Activated CD4-positive, alpha-beta T cell treated with anti-CD3 and anti-CD28 coated beads, Interleukin-2, Interleukin-6, amounts not matched to agents 100 ng/mL and 50 ng/mL, durations not matched to agents 16 hours and 8 hours (primary cell): ENCODE measurements around the gene OLFML3.
A peak's percentile ranks its signal among the peaks of the same experiment; 100 is the strongest.

Experiments
- DNase-seq: peaks from one replicate; pipeline ENCODE4 v3.0.0-alpha.2; 2020

OLFML3 gene

GRCh38 chr1:113950908-113951307 is 28.4 kb upstream of the OLFML3 start:
- DNase-seq, result no peak

GRCh38 chr1:113951719-113952118 is 27.6 kb upstream of the OLFML3 start:
- DNase-seq, result no peak

GRCh38 chr1:113957984-113958383 is 21.3 kb upstream of the OLFML3 start:
- DNase-seq, result no peak

- no peak for DNase-seq
Observed at GRCh38 chr1:113958691-113959090, 20.6 kb upstream of the OLFML3 start.

GRCh38 chr1:113963281-113963906 is 15.9 kb upstream of the OLFML3 start:
- no peak for DNase-seq

GRCh38 chr1:113965703-113966412 is 13.4 kb upstream of the OLFML3 start:
- no peak for DNase-seq

- DNase-seq, result no peak
Observed at GRCh38 chr1:113972954-113973353, 6.3 kb upstream of the OLFML3 start.

GRCh38 chr1:113975211-113975895 is 3.9 kb upstream of the OLFML3 start:
- peak; percentile 53 for DNase-seq

- peak; percentile 9 for DNase-seq
Observed at GRCh38 chr1:113976609-113977278, 2.5 kb upstream of the OLFML3 start.

- no peak for DNase-seq
Observed at GRCh38 chr1:113977906-113978305, 1.4 kb upstream of the OLFML3 start.

- DNase-seq, result no peak
Observed at GRCh38 chr1:113980110-113980509, 836 bp downstream of the OLFML3 start.

GRCh38 chr1:113981962-113982931 is 3.0 kb downstream of the OLFML3 start:
- no peak for DNase-seq

- no peak for DNase-seq
Observed at GRCh38 chr1:113982949-113983348, 3.7 kb downstream of the OLFML3 start.

- no peak for DNase-seq
Observed at GRCh38 chr1:113983391-113983790, 4.1 kb downstream of the OLFML3 start.

- no peak for DNase-seq
Observed at GRCh38 chr1:113983826-113984225, 4.6 kb downstream of the OLFML3 start.

- no peak for DNase-seq
Observed at GRCh38 chr1:113984710-113985109, 5.4 kb downstream of the OLFML3 start.

GRCh38 chr1:113986802-113987201 is 7.5 kb downstream of the OLFML3 start:
- no peak for DNase-seq

GRCh38 chr1:113987259-113987658 is 8.0 kb downstream of the OLFML3 start:
- DNase-seq, result no peak

GRCh38 chr1:113990530-113990929 is 11.3 kb downstream of the OLFML3 start:
- no peak for DNase-seq

- no peak for DNase-seq
Observed at GRCh38 chr1:113990961-113991360, 11.7 kb downstream of the OLFML3 start.

GRCh38 chr1:113991467-113991997 is 12.3 kb downstream of the OLFML3 start:
- DNase-seq, result no peak

- DNase-seq, result no peak
Observed at GRCh38 chr1:113993072-113993471, 13.8 kb downstream of the OLFML3 start.
